ENCODE results near the gene ADGRL2. TPM values are rescaled to one million over a fixed set of nuclear protein-coding genes. Genes with fewer than 3 reads are reported as not detected.

ADGRL2 gene
- total and polyA plus RNA-seq, 2 of the 4 experiments (the other 2 are of a cell fraction): 17.0 to 42.7 TPM

- Histone ChIP-seq H3K9me3 (ENCODE audit: control insufficient read depth, insufficient read depth, low read length) (no peaks in the 10 kb centered on the region), H3K4ac (ENCODE audit: low read depth, low read length) (no peak overlapping the region), H2BK15ac (ENCODE audit: low read depth, low read length) (no peak overlapping the region), H3K9me1 (ENCODE audit: insufficient read depth, low read length) (no peaks in the 10 kb centered on the region), H3K4me1 (ENCODE audit: control insufficient read depth, insufficient read depth, low read length) (no peaks in the 10 kb centered on the region), H4K20me1 (ENCODE audit: insufficient read depth, low read length) (no peaks in the 10 kb centered on the region), H3K27ac (ENCODE audit: insufficient read depth, low read length) (no peak overlapping the region), H2BK120ac (ENCODE audit: low read depth, low read length) (no peak overlapping the region), H3K4me2 (ENCODE audit: low read depth, low read length) (no peak overlapping the region), H3K18ac (ENCODE audit: low read depth, low read length) (no peak overlapping the region), H2AK5ac (ENCODE audit: low read depth, low read length) (no peak overlapping the region), H4K5ac (ENCODE audit: low read depth, low read length) (no peak overlapping the region), H3K23ac (ENCODE audit: low read depth, low read length) (no peak overlapping the region), H3K14ac (replicated peaks; ENCODE audit: low read depth, low read length) (no peak overlapping the region), H3K56ac (ENCODE audit: extremely low read depth, insufficient read depth, low read length) (no peak overlapping the region), H4K91ac (ENCODE audit: insufficient read depth, low read depth, low read length) (no peak overlapping the region), H3K27me3 (ENCODE audit: control insufficient read depth, insufficient read depth, low read length) (no peaks in the 10 kb centered on the region), H4K8ac (ENCODE audit: low read depth in 2 of 2, low read length in 2 of 2) (no peak overlapping the region), H2BK20ac (ENCODE audit: low read depth, low read length) (no peak overlapping the region), H3K4me3 (ENCODE audit: insufficient read depth, low read depth, low read length) (no peak overlapping the region), H2AFZ (replicated peaks; ENCODE audit: low read length, poor library complexity) (no peak overlapping the region), H2AK9ac (replicated peaks; ENCODE audit: low read depth, low read length, poor library complexity) (no peak overlapping the region), H2BK5ac (ENCODE audit: low read depth, low read length, poor library complexity, severe bottlenecking) (no peak overlapping the region), H3K79me1 (ENCODE audit: low read depth in 1 of 2, low read length in 2 of 2) (no peaks in the 10 kb centered on the region), H3K36me3 (ENCODE audit: control insufficient read depth, insufficient read depth, low read length) (no peaks in the 10 kb centered on the region), H3K9ac (ENCODE audit: low read depth, low read length) (no peak overlapping the region)
- intact Hi-C loops (cut with micrococcal nuclease): no loop called here
- TF ChIP-seq MXI1 (IDR thresholded peaks at IDR 0.05; ENCODE audit: borderline replicate concordance, low read depth, low read length) (no peak), USF2 (IDR thresholded peaks at IDR 0.05; ENCODE audit: low read depth, low read length) (no peak), FOS (IDR thresholded peaks at IDR 0.05; ENCODE audit: low read depth, low read length) (no peak)
- WGBS, 2 experiments (ENCODE audit: extremely low coverage in 2 of 2, insufficient read length in 1 of 2): no CpG with 5 or more reads among the region's 3 CpGs
- dilution Hi-C loops (cut with HindIII; ENCODE audit: low sequenced_read_pairs, unreplicated experiment): no loop called here
- ATAC-seq (ENCODE audit: low read depth) (no peak), DNase-seq (no peak)
- ChIA-PET POLR2A (ENCODE audit: unreplicated experiment) (no interaction called here), CTCF (interaction anchor here (1.0 kb wide), 1 partner anchor 22 kb away, joined by 3 read pairs; no protein-coding TSS in a partner anchor)
- in situ Hi-C loops (cut with MboI; ENCODE audit: low sequenced_read_pairs): no loop called here
- no TSS peak for BruUV-seq (replicated peaks)
Observed at GRCh38 chr1:81974883-81975555, 174.3 kb downstream of the ADGRL2 start.

All from IMR-90 (cell line).